Fibroblast of pulmonary artery (primary cell): Measurements from ENCODE around the gene PRRC2B.

ENCODE experiments used
- DNase-seq: peaks from one replicate; pipeline ENCODE4 v3.0.0-alpha.2; 2010; ENCODE audit warnings: low read depth
- H3K4me3 ChIP-seq: replicated peaks from 2 replicates; pipeline ENCODE4 v1.5.1; 2011; ENCODE audit warnings: low read depth, mild to moderate bottlenecking, control low read depth, low read length, moderate library complexity
- TF ChIP-seq, protein P1 (sequence below): IDR thresholded peaks from 2 replicates; pipeline ENCODE4 v1.5.1; 2011; ENCODE audit warnings: mild to moderate bottlenecking, control low read depth, low read length, inconsistent platforms; ENCODE audit errors: missing control alignments

Gene PRRC2B

DNA sequence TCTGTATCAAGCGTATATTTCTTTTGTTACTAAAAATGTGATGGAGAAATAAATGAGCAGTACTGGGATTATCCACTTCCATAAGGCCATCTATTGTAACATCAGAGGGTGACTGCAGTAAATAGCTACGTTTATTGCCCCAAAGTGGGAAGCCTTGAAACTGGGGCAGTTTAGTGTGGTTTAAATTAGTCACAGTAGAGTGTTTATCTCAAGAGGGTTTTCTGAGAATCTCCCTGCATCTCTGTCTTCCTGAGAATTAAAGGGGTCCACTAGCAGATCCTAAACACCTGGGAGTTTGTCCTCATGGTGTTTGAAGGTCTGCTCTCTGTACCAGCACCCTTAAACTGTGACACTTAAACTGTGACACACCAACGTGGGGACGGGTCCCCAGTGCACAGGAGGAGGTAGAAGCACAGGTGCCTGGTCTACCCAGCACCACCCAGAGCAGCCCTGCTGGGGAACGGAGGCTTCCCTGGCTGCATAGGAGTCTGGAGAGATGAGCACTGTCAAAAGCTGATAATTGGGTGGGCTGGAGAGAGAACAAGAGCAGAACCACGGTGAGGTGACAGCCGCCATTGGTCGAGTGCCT lies 25.2 kb downstream of the PRRC2B start:
- H3K4me3 ChIP-seq: no peak overlapping the region
- no peak for DNase-seq
- TF ChIP-seq, protein P1, sequence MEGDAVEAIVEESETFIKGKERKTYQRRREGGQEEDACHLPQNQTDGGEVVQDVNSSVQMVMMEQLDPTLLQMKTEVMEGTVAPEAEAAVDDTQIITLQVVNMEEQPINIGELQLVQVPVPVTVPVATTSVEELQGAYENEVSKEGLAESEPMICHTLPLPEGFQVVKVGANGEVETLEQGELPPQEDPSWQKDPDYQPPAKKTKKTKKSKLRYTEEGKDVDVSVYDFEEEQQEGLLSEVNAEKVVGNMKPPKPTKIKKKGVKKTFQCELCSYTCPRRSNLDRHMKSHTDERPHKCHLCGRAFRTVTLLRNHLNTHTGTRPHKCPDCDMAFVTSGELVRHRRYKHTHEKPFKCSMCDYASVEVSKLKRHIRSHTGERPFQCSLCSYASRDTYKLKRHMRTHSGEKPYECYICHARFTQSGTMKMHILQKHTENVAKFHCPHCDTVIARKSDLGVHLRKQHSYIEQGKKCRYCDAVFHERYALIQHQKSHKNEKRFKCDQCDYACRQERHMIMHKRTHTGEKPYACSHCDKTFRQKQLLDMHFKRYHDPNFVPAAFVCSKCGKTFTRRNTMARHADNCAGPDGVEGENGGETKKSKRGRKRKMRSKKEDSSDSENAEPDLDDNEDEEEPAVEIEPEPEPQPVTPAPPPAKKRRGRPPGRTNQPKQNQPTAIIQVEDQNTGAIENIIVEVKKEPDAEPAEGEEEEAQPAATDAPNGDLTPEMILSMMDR: no peak

DNA sequence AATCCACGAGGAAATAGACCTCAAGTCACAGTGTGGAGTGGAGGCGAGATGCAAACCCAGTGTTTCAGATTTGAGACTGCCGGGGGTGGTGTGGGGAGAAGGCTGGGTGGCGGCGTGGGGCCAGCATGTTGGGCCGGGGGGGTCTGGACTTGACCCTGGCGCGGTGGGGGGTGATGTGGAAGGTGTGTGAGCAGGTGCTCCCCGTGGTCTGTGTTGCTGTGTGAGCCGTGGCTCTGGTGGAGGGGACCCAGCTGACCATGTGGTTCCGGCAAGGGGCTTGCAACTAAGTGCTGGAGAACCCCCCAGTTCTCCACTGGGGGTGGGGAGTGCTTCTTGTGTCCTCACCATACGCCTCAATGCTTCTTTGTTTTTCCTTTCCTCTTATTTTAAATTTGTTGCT lies 25.8 kb downstream of the PRRC2B start:
- no peak overlapping the region for H3K4me3 ChIP-seq
- no peak for DNase-seq
- TF ChIP-seq, protein P1: no peak

DNA sequence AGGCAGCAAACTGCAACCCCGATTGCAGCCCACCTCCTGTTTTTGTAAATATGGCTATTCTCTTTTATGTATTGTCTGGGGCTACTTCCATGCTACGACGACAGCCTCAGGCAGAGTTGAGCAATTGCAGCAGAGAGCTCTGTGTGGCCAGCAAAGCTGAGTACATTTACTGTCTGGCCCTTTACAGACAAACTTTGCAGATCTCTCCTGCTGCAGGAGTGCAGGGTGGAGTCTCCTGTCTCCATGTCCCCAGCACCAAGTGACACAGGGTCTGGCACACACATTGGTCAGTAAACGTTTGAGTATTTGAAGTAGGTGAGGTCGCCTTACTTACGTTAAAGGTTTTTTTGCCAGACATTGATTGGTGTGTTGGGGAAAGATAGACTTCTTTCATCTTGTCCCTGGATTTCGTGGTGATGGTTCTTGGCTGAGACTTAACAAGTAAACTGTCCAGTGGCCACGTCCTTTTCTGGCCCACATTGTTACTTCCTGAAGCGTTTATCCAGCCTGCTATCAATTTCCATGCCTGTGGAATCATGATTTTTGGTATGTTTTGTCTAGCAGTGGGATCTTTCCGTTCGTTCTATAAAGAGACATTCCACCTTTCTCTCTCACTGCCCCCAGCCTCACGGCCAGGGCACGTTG lies 27.2 kb downstream of the PRRC2B start:
- DNase-seq: peak; percentile 63
- no peak overlapping the region for H3K4me3 ChIP-seq
- TF ChIP-seq, protein P1: peak; percentile 33

- TF ChIP-seq, protein P1: no peak
- DNase-seq: no peak
- no peak overlapping the region for H3K4me3 ChIP-seq
Observed at GRCh38 chr9:131421691-131422090, 27.8 kb downstream of the PRRC2B start.

GRCh38 chr9:131422241-131422792 lies 28.4 kb downstream of the PRRC2B start:
- DNase-seq: no peak
- no peak overlapping the region for H3K4me3 ChIP-seq
- TF ChIP-seq, protein P1: no peak

DNA sequence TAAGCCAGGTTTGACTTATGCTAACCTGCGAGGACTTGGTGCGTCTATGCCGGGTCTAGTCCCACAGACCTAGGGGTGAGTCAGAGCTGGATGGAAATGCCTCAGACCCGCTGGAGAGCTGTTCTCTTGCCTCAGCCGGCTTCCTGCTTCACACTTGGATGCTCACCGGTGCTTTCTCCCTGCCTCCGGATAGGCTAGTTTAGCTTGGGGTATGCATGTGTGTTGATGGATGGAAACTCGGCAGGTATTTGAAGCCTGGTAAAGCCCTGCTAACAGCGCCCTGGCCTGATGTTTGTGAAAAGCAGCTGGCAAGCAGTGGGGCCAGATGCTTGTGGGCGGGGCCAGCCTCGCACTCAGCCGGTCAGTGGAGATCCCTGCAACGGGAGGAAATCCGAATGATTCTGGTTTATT lies 29.3 kb downstream of the PRRC2B start:
- TF ChIP-seq, protein P1: no peak
- no peak overlapping the region for H3K4me3 ChIP-seq
- DNase-seq: peak; percentile 83
